Measurements from ENCODE around the gene LTBP1. TPM values are rescaled to one million over a fixed set of nuclear protein-coding genes. Genes with fewer than 3 reads are reported as not detected.
A peak's percentile ranks its signal among the peaks of the same experiment; 100 is the strongest.

Gene LTBP1
- total RNA-seq, 1 experiment from 2014 or later, result 10.3 TPM

DNA sequence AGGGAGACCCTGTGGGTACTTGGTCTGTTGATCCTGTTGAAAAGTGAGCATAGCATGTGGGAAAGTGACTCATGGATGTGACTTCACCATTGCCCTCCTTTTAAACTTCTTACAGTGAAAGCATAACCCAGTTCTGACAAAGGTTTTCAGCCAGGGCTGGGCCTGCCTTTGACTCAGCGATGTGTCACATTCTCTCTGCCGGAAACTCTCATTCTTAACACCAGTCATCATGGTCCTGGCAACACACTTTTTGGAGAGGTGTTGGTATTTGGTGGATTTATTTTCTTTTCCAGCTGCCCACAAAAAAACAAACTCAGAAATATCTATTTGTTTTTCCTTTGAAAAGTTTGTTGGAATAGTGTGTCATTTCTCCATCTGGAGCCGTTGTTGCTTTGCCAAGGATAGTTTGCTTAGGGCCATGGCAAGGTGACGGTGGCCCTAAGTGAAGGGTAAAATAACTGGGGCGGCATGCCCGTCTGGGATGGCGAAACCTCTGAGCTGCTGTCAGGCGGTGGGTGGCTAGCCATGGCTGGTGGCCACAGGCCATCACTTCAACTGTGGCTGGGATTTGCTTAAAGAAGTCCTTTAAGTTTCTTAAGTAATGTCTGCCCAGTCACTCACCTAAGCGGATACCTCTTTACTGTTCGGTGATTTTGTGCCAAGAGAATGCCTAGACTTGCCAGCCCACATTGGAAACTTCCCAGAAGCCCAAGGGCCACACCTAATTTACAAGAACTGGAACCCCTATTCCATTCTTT lies 123.3 kb downstream of the LTBP1 start:
- H4K20me1 ChIP-seq (ENCODE audit: insufficient read depth), result no peaks in the 10 kb centered on the region
- ChIA-PET CTCF (interaction anchor here (0.9 kb wide), 1 partner anchor 43 kb away, joined by 3 read pairs; no protein-coding TSS in a partner anchor), POLR2A (ENCODE audit: unreplicated experiment) (interaction anchor here (0.5 kb wide), 1 partner anchor 9 kb away, joined by 4 read pairs; no protein-coding TSS in a partner anchor)
- H2AFZ ChIP-seq, result peak overlapping the region; percentile 48; the same call in 1 of the 2 replicates
- H3K4me3 ChIP-seq, result peak overlapping the region; percentile 41
- H3K79me2 ChIP-seq (ENCODE audit: low read depth), result no peaks in the 10 kb centered on the region
- no peaks in the 10 kb centered on the region; the same call in 1 of the 2 replicates for H3K9me3 ChIP-seq (ENCODE audit: insufficient read depth, low read depth)
- H3K36me3 ChIP-seq (ENCODE audit: low read depth), result no peaks in the 10 kb centered on the region
- TSS peak; percentile 87 for BruUV-seq (replicated peaks)
- DNase-seq, result peak; percentile 76 to 98
- TF ChIP-seq, protein P1, sequence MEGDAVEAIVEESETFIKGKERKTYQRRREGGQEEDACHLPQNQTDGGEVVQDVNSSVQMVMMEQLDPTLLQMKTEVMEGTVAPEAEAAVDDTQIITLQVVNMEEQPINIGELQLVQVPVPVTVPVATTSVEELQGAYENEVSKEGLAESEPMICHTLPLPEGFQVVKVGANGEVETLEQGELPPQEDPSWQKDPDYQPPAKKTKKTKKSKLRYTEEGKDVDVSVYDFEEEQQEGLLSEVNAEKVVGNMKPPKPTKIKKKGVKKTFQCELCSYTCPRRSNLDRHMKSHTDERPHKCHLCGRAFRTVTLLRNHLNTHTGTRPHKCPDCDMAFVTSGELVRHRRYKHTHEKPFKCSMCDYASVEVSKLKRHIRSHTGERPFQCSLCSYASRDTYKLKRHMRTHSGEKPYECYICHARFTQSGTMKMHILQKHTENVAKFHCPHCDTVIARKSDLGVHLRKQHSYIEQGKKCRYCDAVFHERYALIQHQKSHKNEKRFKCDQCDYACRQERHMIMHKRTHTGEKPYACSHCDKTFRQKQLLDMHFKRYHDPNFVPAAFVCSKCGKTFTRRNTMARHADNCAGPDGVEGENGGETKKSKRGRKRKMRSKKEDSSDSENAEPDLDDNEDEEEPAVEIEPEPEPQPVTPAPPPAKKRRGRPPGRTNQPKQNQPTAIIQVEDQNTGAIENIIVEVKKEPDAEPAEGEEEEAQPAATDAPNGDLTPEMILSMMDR (conservative IDR thresholded peaks at IDR 0.05), result no peak
- TF ChIP-seq EZH2 (IDR thresholded peaks at IDR 0.05; ENCODE audit: low read depth), result no peak
- H3F3A ChIP-seq (ENCODE audit: insufficient read depth, low read depth), result peaks cover 38% of the 10 kb centered on the region
- peaks cover 59% of the 10 kb centered on the region for H3K4me1 ChIP-seq (replicated peaks; ENCODE audit: insufficient read depth)
- peak overlapping the region; percentile 94 for H3K27ac ChIP-seq
- no peaks in the 10 kb centered on the region for H3K27me3 ChIP-seq (ENCODE audit: insufficient read depth, low read depth)
- H3K9me2 ChIP-seq (ENCODE audit: insufficient read depth), result no peaks in the 10 kb centered on the region
- peak overlapping the region; percentile 77 for H3K4me2 ChIP-seq
- intact Hi-C loops (cut with micrococcal nuclease; ENCODE audit: unreplicated experiment), result loop anchor here (2.0 kb wide), 1 partner anchor 123 kb away; the partner anchor contains the start of gene LTBP1

DNA sequence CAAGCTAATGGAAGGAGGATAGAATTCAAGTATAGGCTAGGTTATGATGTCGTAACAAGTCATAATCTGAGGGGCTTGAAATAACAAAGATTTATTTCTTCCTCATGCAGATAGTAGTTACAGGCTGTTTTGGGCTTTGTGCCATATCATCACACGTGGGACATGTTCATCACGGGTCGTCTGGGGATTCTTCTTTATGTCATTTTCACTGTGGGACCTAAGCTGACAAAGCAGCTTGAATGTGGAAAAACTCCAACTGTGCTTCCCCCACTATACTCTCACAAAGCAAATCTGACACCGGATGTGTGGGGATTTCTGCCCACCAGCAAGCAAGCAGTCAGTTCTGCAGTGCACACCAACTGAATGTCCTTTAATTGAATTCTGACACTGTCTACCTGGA lies 124.8 kb downstream of the LTBP1 start:
- H3K9me2 ChIP-seq (ENCODE audit: insufficient read depth), result no peaks in the 10 kb centered on the region
- H3K36me3 ChIP-seq (ENCODE audit: low read depth), result no peaks in the 10 kb centered on the region
- H3K9me3 ChIP-seq (ENCODE audit: insufficient read depth, low read depth), result no peaks in the 10 kb centered on the region; the same call in 1 of the 2 replicates
- H3K79me2 ChIP-seq (ENCODE audit: low read depth), result no peaks in the 10 kb centered on the region
- H3K4me3 ChIP-seq, result no peak overlapping the region
- H3K27me3 ChIP-seq (ENCODE audit: insufficient read depth, low read depth), result no peaks in the 10 kb centered on the region
- peak overlapping the region; percentile 94 for H3K27ac ChIP-seq
- peaks cover 59% of the 10 kb centered on the region for H3K4me1 ChIP-seq (replicated peaks; ENCODE audit: insufficient read depth)
- intact Hi-C loops (cut with micrococcal nuclease; ENCODE audit: unreplicated experiment), result loop anchor here (2.0 kb wide), 1 partner anchor 125 kb away; the partner anchor contains the start of gene LTBP1
- no TSS peak for BruUV-seq (replicated peaks)
- POLR2A ChIA-PET (ENCODE audit: unreplicated experiment), result no interaction called here
- TF ChIP-seq EZH2 (IDR thresholded peaks at IDR 0.05; ENCODE audit: low read depth), result no peak
- TF ChIP-seq, protein P1 (conservative IDR thresholded peaks at IDR 0.05), result no peak
- peaks cover 38% of the 10 kb centered on the region for H3F3A ChIP-seq (ENCODE audit: insufficient read depth, low read depth)
- H3K4me2 ChIP-seq, result no peak overlapping the region
- H4K20me1 ChIP-seq (ENCODE audit: insufficient read depth), result no peaks in the 10 kb centered on the region
- no peak overlapping the region for H2AFZ ChIP-seq
- CTCF ChIA-PET, result no interaction called here
- DNase-seq, result no peak

DNA sequence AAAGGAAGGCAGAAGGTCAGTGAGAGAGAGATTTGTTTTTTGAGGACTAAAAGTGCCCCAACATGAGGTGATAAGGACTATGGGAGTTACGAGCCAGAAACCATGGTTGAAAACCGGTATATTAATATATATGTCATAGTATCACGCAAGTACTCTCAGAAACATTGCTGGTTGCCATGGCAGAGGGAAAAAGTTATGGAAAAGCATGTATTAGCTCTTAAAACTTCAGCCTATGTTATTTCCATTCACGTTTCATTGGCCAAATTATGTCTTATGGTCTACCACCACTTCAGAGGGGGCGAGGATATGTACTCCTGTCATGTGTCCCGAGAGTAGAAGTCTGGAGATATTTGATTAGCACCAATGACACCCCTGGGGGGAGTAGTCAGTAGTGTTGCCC lies 125.9 kb downstream of the LTBP1 start:
- Histone ChIP-seq H3K9me3 (ENCODE audit: insufficient read depth, low read depth) (no peaks in the 10 kb centered on the region; the same call in 1 of the 2 replicates), H3K36me3 (ENCODE audit: low read depth) (no peaks in the 10 kb centered on the region), H3K27me3 (ENCODE audit: insufficient read depth, low read depth) (no peaks in the 10 kb centered on the region), H3K79me2 (ENCODE audit: low read depth) (no peaks in the 10 kb centered on the region), H3K4me2 (peak overlapping the region; percentile 20), H3F3A (ENCODE audit: insufficient read depth, low read depth) (peaks cover 38% of the 10 kb centered on the region), H3K27ac (peak overlapping the region; percentile 81), H3K4me1 (replicated peaks; ENCODE audit: insufficient read depth) (peaks cover 59% of the 10 kb centered on the region), H2AFZ (no peak overlapping the region), H4K20me1 (ENCODE audit: insufficient read depth) (no peaks in the 10 kb centered on the region), H3K9me2 (ENCODE audit: insufficient read depth) (no peaks in the 10 kb centered on the region), H3K4me3 (no peak overlapping the region)
- TF ChIP-seq EZH2 (IDR thresholded peaks at IDR 0.05; ENCODE audit: low read depth), result no peak
- TSS peak; percentile 30 for BruUV-seq (replicated peaks)
- no peak for DNase-seq
- CTCF ChIA-PET, result no interaction called here
- intact Hi-C loops (cut with micrococcal nuclease; ENCODE audit: unreplicated experiment), result no loop called here
- POLR2A ChIA-PET (ENCODE audit: unreplicated experiment), result no interaction called here
